ENCODE results near the gene DKK3.

Gene DKK3

GRCh38 chr11:12006552-12007229 is 1.7 kb downstream of the DKK3 start:
- in situ Hi-C loops (cut with MboI; ENCODE audit: low sequenced_read_pairs, unreplicated experiment) = no loop called here
- no peak for DNase-seq (ENCODE audit: low spot score)
- no peak for TF ChIP-seq CTCF (IDR thresholded peaks at IDR 0.05; ENCODE audit: borderline replicate concordance, control extremely low read depth, extremely low read depth, insufficient read depth, missing control alignments)

GRCh38 chr11:12005476-12005875 is 3.0 kb downstream of the DKK3 start:
- in situ Hi-C loops (cut with MboI; ENCODE audit: low sequenced_read_pairs, unreplicated experiment) = no loop called here
- TF ChIP-seq CTCF (IDR thresholded peaks at IDR 0.05; ENCODE audit: borderline replicate concordance, control extremely low read depth, extremely low read depth, insufficient read depth, missing control alignments) = no peak
- DNase-seq (ENCODE audit: low spot score) = no peak

- no peak for DNase-seq (ENCODE audit: low spot score)
- TF ChIP-seq CTCF (IDR thresholded peaks at IDR 0.05; ENCODE audit: borderline replicate concordance, control extremely low read depth, extremely low read depth, insufficient read depth, missing control alignments) = no peak
- in situ Hi-C loops (cut with MboI; ENCODE audit: low sequenced_read_pairs, unreplicated experiment) = no loop called here
Measured at GRCh38 chr11:12005061-12005460, 3.4 kb downstream of the DKK3 start.

- in situ Hi-C loops (cut with MboI; ENCODE audit: low sequenced_read_pairs, unreplicated experiment) = no loop called here
- TF ChIP-seq CTCF (IDR thresholded peaks at IDR 0.05; ENCODE audit: borderline replicate concordance, control extremely low read depth, extremely low read depth, insufficient read depth, missing control alignments) = no peak
- DNase-seq (ENCODE audit: low spot score) = no peak
Measured at GRCh38 chr11:12003815-12004214, 4.6 kb downstream of the DKK3 start.

- in situ Hi-C loops (cut with MboI; ENCODE audit: low sequenced_read_pairs, unreplicated experiment) = no loop called here
- DNase-seq (ENCODE audit: low spot score) = no peak
- TF ChIP-seq CTCF (IDR thresholded peaks at IDR 0.05; ENCODE audit: borderline replicate concordance, control extremely low read depth, extremely low read depth, insufficient read depth, missing control alignments) = no peak
Measured at GRCh38 chr11:12003336-12003735, 5.1 kb downstream of the DKK3 start.

- DNase-seq (ENCODE audit: low spot score) = no peak
- no peak for TF ChIP-seq CTCF (IDR thresholded peaks at IDR 0.05; ENCODE audit: borderline replicate concordance, control extremely low read depth, extremely low read depth, insufficient read depth, missing control alignments)
- in situ Hi-C loops (cut with MboI; ENCODE audit: low sequenced_read_pairs, unreplicated experiment) = no loop called here
Measured at GRCh38 chr11:12001186-12001585, 7.2 kb downstream of the DKK3 start.

Measured in GM13976 (cell line).